ENCODE measurements around the gene MAGOHB. TPM values are rescaled to one million over a fixed set of nuclear protein-coding genes. Genes with fewer than 3 reads are reported as not detected.

Gene MAGOHB
- total RNA-seq (2022; extraction: Qiagen RNA extraction; ENCODE audit: low read depth) = 44.3 to 79.8 TPM (median 49.1 TPM) in 5 replicates

DNA sequence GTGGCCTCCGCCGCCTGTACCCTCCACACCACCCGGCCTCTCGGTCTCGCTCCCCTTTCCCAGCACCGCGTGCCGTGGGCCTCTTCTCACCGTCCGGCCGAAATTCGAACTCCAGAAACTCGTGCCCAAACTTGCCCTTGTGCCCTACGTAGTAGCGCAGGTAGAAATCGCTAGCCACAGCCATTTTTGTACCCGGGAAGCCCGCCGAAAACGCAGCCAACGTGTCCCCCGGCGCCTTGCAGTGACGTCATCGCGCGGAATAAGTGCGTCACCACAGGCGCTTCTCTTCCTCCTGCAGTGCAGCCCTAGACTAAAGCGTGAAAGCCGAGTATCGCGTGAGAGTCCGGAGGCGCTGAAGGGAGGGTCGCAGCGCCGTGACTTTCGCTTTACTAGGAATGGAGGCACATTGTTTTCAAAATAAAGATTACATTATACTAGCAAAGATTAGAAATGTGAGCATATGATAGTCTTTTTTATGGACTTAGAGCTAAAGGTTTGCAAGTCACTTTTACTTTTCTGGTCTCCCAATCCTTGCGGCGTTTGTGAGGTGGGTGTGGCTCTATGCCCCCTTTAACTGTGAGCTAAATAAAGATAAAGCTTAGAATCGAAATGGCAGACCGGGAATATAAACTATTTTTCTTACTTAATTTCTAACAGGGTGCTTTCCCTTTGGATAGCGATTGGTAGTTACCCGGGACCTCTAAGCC, at the start of gene MAGOHB:
TSS of gene MAGOHB (minus strand) at position 261 of the 707 bp plus-strand sequence. CDS start at position 184, 77 bp downstream.

Other genes starting within 250 kb of the MAGOHB start
- not detected in 5 replicates for gene KLRK1, start 223.6 kb downstream of the MAGOHB start, total RNA-seq (2022; extraction: Qiagen RNA extraction; ENCODE audit: low read depth)
- gene KLRC4, start 203.9 kb downstream of the MAGOHB start, total RNA-seq (2022; extraction: Qiagen RNA extraction; ENCODE audit: low read depth) = not detected in 5 replicates
- gene KLRC3, start 193.0 kb downstream of the MAGOHB start, total RNA-seq (2022; extraction: Qiagen RNA extraction; ENCODE audit: low read depth) = 0.35 TPM in 1 of 5 replicates, not detected in the others
- gene KLRC2, start 177.6 kb downstream of the MAGOHB start, total RNA-seq (2022; extraction: Qiagen RNA extraction; ENCODE audit: low read depth) = 0.85 to 2.1 TPM (median 1.4 TPM) in 5 replicates
- 0.09 TPM in 1 of 5 replicates, not detected in the others for gene KLRC1, start 160.2 kb downstream of the MAGOHB start, total RNA-seq (2022; extraction: Qiagen RNA extraction; ENCODE audit: low read depth)
- gene EIF2S3B, start 107.7 kb downstream of the MAGOHB start, total RNA-seq (2022; extraction: Qiagen RNA extraction; ENCODE audit: low read depth) = 0.34 to 1.2 TPM (median 0.48 TPM) in 5 replicates
- 0.14 to 0.53 TPM (median 0.31 TPM) in 5 replicates for gene STYK1, start 60.4 kb upstream of the MAGOHB start, total RNA-seq (2022; extraction: Qiagen RNA extraction; ENCODE audit: low read depth)
- 252 to 314 TPM (median 266 TPM) in 5 replicates for gene YBX3, start 109.7 kb upstream of the MAGOHB start, total RNA-seq (2022; extraction: Qiagen RNA extraction; ENCODE audit: low read depth)
- not detected in 5 replicates for gene TAS2R7, start 189.0 kb upstream of the MAGOHB start, total RNA-seq (2022; extraction: Qiagen RNA extraction; ENCODE audit: low read depth)
- not detected in 5 replicates for gene TAS2R8, start 193.7 kb upstream of the MAGOHB start, total RNA-seq (2022; extraction: Qiagen RNA extraction; ENCODE audit: low read depth)
- gene TAS2R9, start 196.6 kb upstream of the MAGOHB start, total RNA-seq (2022; extraction: Qiagen RNA extraction; ENCODE audit: low read depth) = not detected in 5 replicates
- gene TAS2R10, start 212.7 kb upstream of the MAGOHB start, total RNA-seq (2022; extraction: Qiagen RNA extraction; ENCODE audit: low read depth) = 0.19 TPM in 1 of 5 replicates, not detected in the others
- gene PRR4, start 235.9 kb upstream of the MAGOHB start, total RNA-seq (2022; extraction: Qiagen RNA extraction; ENCODE audit: low read depth) = 1.2 to 2.5 TPM (median 1.9 TPM) in 5 replicates

Measured in A549 treated with ZK216348 at 1 μM for 4 hours (cell line).